Measurements from ENCODE around the gene DTX3.
"Not testable (repeated sequence)": the region's sequence is repeated elsewhere in the genome, so short reads cannot be mapped to it uniquely, and the experiment has no call there.

DTX3 gene

GRCh38 chr12:57632073-57632957, 27.7 kb downstream of the DTX3 start:
- DNase-seq: peak; percentile 62

DNA sequence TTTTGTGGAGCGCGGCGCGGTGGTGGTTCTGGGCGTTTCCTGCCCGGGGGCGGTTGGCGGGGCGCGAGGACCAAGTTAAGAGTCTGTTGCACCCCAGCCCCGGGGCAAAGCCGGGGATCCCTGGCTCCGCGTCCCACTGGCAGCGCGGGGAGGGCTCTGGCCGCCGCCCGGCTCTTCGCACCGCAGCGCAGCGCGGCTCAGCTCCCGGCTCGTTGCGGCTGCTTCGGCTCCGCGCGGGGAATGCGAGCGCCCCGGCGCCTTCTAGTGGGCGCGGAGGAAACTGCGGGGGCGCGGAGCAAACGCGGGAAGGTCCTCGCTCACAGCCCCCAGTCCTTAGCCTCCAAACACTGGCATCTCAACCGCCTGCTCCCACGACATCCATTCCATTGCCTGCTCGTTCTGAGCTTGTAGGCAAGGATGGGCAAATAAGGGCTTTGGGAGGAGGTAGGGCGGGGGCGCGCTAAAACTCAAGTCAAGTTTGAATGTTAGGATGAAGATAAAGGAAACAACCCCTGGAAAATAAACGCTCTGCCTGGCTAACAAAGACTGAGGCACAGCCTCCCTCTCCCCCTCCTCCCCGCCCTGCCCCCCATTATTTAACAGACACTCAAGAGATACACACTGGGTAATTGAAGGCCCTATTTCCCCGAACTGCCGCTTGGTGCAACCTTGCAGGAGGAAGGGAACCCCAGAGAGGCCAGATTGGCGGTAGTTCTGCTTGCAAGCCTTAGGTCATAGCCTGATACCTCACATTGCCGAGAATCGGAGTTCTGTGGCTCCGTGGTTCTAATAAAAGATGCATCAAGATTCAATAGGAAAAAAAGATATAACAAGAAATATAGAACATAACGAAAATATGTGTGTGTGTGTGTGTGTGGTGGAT, 28.6 kb downstream of the DTX3 start, which contains the start of gene B4GALNT1:
B4GALNT1 (minus strand) TSS at position 244 of the 883 bp plus-strand sequence. CDS start 1,069 bp downstream, outside the sequence.
- peak; percentile 88 for DNase-seq

- DNase-seq: not testable (repeated sequence)
Measured at GRCh38 chr12:57636731-57637130, 32.1 kb downstream of the DTX3 start.

- no peak for DNase-seq
Measured at GRCh38 chr12:57637364-57637763, 32.7 kb downstream of the DTX3 start.

DNA sequence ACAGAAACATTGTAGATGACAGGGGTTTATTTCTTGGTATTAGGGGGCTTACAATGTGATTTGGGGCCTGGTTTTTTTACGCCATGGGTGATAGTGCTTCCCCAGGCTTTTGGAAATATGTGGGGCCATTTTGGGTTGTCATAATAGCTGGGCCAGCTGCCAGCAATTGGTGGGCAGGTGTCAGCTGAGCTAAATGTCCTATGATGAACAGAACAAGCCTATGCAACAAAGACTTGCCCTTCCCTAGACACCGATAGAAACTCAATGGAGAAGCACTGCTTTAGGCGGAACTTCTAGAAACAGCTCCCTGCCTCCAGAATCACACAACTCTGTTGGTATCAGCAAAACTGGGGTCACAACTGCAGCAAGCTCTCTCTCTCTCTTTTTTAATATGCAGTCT, 33.5 kb downstream of the DTX3 start:
- no peak for DNase-seq

DNA sequence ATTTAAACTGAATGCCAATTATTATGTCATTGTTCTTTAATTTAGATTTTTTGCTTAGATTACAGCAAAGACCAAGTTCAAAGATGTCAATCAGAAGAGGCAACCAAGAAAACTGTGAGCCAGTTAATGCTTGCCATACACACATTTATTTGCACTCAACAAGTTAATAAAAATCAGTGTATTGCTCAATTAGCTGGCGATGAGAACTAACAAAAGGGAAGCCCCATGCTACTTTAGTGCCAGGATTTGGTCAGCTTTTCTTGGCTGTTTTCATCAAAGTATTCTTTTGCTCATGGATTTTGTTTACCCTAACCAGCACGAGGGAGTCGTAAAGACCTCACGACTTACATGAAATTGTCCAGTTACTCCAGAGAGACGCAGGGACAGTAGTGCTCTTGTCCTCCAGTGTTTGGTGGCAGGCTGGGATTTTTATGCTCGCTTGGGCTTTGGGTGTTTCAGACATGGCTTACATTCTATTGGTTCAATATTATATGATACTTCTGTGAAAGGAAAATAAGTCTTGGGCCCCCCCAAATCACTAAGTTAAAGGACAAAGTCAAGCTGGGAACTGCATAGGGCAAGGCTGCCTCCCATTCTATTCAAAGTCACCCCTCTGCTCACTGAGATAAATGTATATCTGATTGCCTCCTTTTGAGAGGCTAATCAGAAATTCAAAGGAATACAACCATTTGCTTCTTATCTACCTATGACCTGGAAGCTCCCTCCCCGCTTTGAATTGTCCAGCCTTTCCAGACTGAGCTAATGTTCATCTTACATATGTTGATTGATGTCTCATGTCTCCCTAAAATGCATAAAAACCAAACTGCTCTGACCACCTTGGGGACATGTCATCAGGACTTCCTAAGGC, 35.8 kb downstream of the DTX3 start:
- no peak for DNase-seq

DNA sequence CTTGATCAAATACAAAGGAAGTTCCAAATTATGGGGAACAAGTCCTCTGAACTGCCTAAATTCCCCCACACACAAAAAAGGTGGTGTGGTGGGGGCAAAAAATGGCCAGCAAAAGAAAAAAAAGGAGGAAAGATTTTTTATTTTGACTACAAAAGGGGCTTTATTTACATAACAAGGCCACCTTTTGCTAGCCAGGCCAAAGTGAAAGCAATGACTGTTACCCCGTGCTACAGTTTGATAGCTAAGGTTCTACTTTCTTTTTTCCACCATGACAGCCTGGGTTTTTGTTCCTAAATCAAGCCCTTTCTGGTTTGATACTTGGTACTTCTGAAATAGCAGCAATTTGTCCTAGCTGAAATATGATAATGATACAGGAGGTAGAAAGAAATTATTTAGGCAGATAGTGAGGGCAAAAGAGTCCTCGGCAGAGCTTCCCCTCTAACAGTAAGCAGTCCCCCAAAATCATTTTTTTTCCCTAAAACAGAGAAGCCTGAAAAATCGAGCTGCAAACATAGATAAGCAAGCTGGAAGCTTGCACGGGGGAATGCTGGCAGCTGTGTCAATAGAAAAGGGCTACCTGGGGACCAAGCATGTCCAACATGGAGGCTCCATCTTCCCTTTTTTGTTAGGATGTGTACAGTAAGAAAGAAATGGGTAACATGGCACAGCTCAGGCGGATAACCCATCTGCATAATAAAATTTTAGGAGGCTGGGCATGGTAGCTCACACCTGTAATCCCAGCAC, 37.2 kb downstream of the DTX3 start:
- DNase-seq: no peak

DNA sequence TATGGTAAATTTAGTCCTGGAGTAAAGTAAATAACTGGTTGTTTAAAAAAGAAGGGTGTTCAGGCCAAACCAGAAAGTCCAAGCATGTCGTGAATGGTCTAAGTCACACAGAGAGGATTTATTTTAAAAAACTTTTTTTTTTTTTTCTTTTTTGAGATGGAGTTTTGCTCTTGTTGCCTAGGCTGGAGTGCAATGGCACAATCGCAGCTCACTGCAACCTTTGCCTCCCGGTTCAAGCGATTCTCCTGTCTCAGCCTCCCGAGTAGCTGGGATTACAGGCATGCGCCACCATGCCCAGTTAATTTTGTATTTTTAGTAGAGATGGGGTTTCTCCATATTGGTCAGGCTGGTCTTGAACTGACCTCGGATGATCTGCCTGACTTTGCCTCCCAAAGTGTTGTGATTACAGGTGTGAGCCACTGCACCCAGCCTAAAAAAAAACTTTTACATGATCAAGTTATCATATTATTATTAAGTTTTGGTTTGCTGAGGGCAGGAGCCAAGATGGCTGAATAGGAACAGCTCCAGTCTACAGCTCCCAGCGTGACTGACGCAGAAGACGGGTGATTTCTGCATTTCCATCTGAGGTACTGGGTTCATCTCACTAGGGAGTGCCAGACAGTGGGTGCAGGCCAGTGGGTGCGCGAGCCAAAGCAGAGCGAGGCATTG, 41.5 kb downstream of the DTX3 start:
- not testable (repeated sequence) for DNase-seq

DNA sequence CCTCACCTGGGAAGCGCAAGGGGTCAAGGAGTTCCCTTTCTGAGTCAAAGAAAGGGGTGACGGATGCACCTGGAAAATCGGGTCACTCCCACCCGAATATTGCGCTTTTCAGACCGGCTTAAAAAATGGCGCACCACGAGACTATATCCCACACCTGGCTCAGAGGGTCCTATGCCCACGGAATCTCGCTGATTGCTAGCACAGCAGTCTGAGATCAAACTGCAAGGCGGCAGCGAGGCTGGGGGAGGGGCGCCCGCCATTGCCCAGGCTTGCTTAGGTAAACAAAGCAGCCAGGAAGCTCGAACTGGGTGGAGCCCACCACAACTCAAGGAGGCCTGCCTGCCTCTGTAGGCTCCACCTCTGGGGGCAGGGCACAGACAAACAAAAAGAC, 42.0 kb downstream of the DTX3 start:
- DNase-seq: not testable (repeated sequence)

DNA sequence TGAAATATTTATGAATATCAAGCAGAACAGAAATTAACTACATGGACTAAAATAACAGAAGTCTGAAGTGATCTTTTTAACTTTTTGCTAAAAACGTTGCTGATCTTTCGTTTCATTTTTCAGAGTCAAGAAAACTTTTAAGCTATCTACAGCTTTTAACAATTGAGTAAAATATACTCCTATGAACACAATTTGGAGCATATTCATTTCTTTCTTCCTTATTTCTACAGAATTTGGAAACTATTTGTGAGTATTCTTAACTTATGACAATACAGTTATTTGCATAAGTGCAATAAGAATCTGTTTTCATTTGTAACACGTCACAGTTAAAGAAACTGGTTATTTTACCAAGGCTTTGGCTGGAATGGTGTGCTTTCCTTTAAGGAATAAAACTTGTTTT, 49.4 kb downstream of the DTX3 start:
- no peak for DNase-seq

DNA sequence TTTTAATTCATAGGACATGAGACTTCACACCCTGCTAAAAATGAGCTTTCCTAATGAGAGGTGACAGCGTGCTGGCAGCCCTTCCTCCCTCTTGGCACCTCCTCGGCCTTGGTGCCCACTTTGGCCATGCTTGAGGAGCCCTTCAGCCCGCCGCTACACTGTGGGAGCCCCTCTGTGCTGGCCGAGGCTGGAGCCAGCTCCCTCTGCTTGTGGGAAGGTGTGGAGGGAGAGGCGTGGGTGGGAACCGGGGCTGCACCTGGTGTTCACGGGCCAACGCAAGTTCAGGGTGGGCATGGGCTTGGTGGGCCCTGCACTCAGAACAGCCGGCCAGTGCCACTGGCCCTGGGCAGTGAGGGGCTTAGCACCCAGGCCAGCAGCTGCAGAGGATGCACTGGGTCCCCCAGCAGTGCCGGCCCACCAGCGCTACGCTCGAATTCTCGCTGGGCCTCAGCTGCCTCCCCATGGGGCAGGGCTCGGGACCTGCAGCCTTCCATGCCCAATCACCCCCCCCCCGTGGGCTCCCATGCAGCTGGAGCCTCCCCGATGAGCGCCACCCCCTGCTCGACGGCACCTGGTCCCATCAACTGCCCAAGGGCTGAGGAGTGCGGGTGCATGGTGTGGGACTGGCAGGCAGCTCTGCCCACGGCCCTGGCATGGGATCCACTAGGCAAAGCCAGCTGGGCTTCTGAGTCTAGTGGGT, 51.1 kb downstream of the DTX3 start:
- DNase-seq: no peak

- DNase-seq: not testable (repeated sequence)
Measured at GRCh38 chr12:57656408-57656807, 51.8 kb downstream of the DTX3 start.

DNA sequence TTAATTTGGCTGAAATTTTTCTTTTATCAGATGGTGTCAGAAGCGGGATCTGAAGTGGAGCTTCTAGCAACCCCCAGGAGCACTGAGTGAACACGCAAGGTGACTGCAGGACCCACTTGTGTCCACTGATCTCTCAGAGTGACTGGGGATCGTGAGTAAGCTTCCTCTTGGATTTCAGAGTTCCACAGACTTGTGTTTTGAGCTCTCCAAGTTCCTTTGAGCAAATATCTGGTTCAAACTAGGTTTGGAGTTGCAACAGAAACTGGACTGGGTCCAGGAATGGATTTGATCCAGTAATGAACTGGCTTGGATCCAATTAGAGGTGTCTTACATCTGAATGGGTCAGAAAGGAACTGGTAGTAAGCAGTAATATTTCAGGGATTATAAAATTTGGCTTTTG, 53.1 kb downstream of the DTX3 start:
- no peak for DNase-seq

GRCh38 chr12:57658890-57659289, 54.3 kb downstream of the DTX3 start:
- no peak for DNase-seq
